Activated T-helper 1 cell treated with anti-CD3 and anti-CD28 coated beads, Interleukin-12 subunit alpha, Interleukin-12 subunit beta, Interleukin-2, Interleukin-4 antibody, amounts not matched to agents 30 ng/mL and 10 ng/mL and 1 ng/mL, durations not matched to agents 14 hours and 24 hours and 36 hours (primary cell): ENCODE measurements around the gene NKX6-2. TPM values are rescaled to one million over a fixed set of nuclear protein-coding genes. Genes with fewer than 3 reads are reported as not detected.

ENCODE experiments used
- DNase-seq: peaks from one replicate; pipeline ENCODE4 v3.0.0; 2021; ENCODE audit warnings: low spot score
- H3K27ac Mint-ChIP-seq: one replicate; pipeline ENCODE4 v1.8.0; 2021; ENCODE audit warnings: mild to moderate bottlenecking, mixed read lengths
- H3K27me3 Mint-ChIP-seq: one replicate; pipeline ENCODE4 v1.8.0; 2022; ENCODE audit warnings: mild to moderate bottlenecking, moderate library complexity, mixed read lengths; ENCODE audit not compliant: insufficient read depth
- H3K36me3 Mint-ChIP-seq: one replicate; pipeline ENCODE4 v1.8.0; 2021; ENCODE audit warnings: low read depth, mixed read lengths
- H3K4me1 Mint-ChIP-seq: one replicate; pipeline ENCODE4 v1.8.0; 2021; ENCODE audit warnings: low read depth, mixed read lengths
- H3K4me3 Mint-ChIP-seq: one replicate; pipeline ENCODE4 v1.8.0; 2021; ENCODE audit warnings: mild to moderate bottlenecking, moderate library complexity, mixed read lengths
- H3K9me3 Mint-ChIP-seq: one replicate; pipeline ENCODE4 v1.8.0; 2021; ENCODE audit warnings: mixed read lengths
- intact Hi-C: fragments of 100-400 bp; cut with micrococcal nuclease; formaldehyde crosslinking; loops from one replicate; pipeline ENCODE4 v1.15.1; 2024
- total RNA-seq: library from RNA; stranded (reverse); gene quantifications from 2 replicates; pipeline ENCODE4 v1.2.3, GENCODE V29; 2022

Gene NKX6-2
- total RNA-seq, 1 donor from 2014 or later: not detected

- Mint-ChIP-seq H3K4me1 (no peaks in the 10 kb centered on the region), H3K4me3 (no peak overlapping the region)
- no peak for DNase-seq
Measured at GRCh38 chr10:132740588-132740987, 45.4 kb downstream of the NKX6-2 start.

GRCh38 chr10:132739225-132739613, 46.7 kb downstream of the NKX6-2 start:
- Mint-ChIP-seq H3K4me3 (no peak overlapping the region), H3K27ac (no peak overlapping the region), H3K27me3 (no peaks in the 10 kb centered on the region), H3K36me3 (no peaks in the 10 kb centered on the region), H3K9me3 (no peaks in the 10 kb centered on the region), H3K4me1 (no peaks in the 10 kb centered on the region)
- DNase-seq: no peak
- intact Hi-C loops: no loop called here

More at GRCh38 chr10:132740588-132740987, 45.4 kb downstream of the NKX6-2 start:
- H3K9me3 Mint-ChIP-seq: no peaks in the 10 kb centered on the region
- H3K27ac Mint-ChIP-seq: no peak overlapping the region
- H3K36me3 Mint-ChIP-seq: no peaks in the 10 kb centered on the region
- intact Hi-C loops: no loop called here
- no peaks in the 10 kb centered on the region for H3K27me3 Mint-ChIP-seq

- Mint-ChIP-seq H3K27ac (no peak overlapping the region), H3K4me1 (no peaks in the 10 kb centered on the region), H3K9me3 (no peaks in the 10 kb centered on the region), H3K27me3 (no peaks in the 10 kb centered on the region), H3K36me3 (no peaks in the 10 kb centered on the region), H3K4me3 (no peak overlapping the region)
- DNase-seq: no peak
- intact Hi-C loops: no loop called here
Measured at GRCh38 chr10:132738454-132739224, 47.3 kb downstream of the NKX6-2 start.

GRCh38 chr10:132737390-132738048, 48.4 kb downstream of the NKX6-2 start:
- H3K4me1 Mint-ChIP-seq: no peaks in the 10 kb centered on the region
- H3K36me3 Mint-ChIP-seq: no peaks in the 10 kb centered on the region
- no peaks in the 10 kb centered on the region for H3K27me3 Mint-ChIP-seq
- no peak overlapping the region for H3K27ac Mint-ChIP-seq
- intact Hi-C loops: no loop called here
- no peaks in the 10 kb centered on the region for H3K9me3 Mint-ChIP-seq
- no peak for DNase-seq
- no peak overlapping the region for H3K4me3 Mint-ChIP-seq

- no peaks in the 10 kb centered on the region for H3K4me1 Mint-ChIP-seq
- intact Hi-C loops: no loop called here
- no peak overlapping the region for H3K27ac Mint-ChIP-seq
- no peaks in the 10 kb centered on the region for H3K27me3 Mint-ChIP-seq
- DNase-seq: no peak
- no peaks in the 10 kb centered on the region for H3K9me3 Mint-ChIP-seq
- H3K36me3 Mint-ChIP-seq: no peaks in the 10 kb centered on the region
- H3K4me3 Mint-ChIP-seq: no peak overlapping the region
Measured at GRCh38 chr10:132735923-132736391, 50.0 kb downstream of the NKX6-2 start.

- H3K36me3 Mint-ChIP-seq: no peaks in the 10 kb centered on the region
- DNase-seq: no peak
- no peaks in the 10 kb centered on the region for H3K9me3 Mint-ChIP-seq
- no peak overlapping the region for H3K4me3 Mint-ChIP-seq
- H3K4me1 Mint-ChIP-seq: no peaks in the 10 kb centered on the region
- intact Hi-C loops: no loop called here
- no peak overlapping the region for H3K27ac Mint-ChIP-seq
- no peaks in the 10 kb centered on the region for H3K27me3 Mint-ChIP-seq
Measured at GRCh38 chr10:132735341-132735775, 50.6 kb downstream of the NKX6-2 start.

- Mint-ChIP-seq H3K36me3 (no peaks in the 10 kb centered on the region), H3K27me3 (no peaks in the 10 kb centered on the region), H3K4me1 (no peaks in the 10 kb centered on the region), H3K9me3 (no peaks in the 10 kb centered on the region), H3K4me3 (no peak overlapping the region), H3K27ac (no peak overlapping the region)
- intact Hi-C loops: no loop called here
- no peak for DNase-seq
Measured at GRCh38 chr10:132733926-132734325, 52.0 kb downstream of the NKX6-2 start.

Other genes with a start within 250 kb of the NKX6-2 start
- gene INPP5A, start 248.4 kb downstream of the NKX6-2 start, total RNA-seq: 11.1 and 13.4 TPM in 2 replicates
- not detected in 2 replicates for gene CFAP46, start 156.4 kb upstream of the NKX6-2 start, total RNA-seq